GM10847 (cell line): ENCODE results near the gene CNR1.

Experiments
- POLR2A ChIP-seq: IDR thresholded peaks from 2 replicates; pipeline ENCODE4 v1.6.1; 2011; ENCODE audit not compliant: insufficient read length; ENCODE audit errors: extremely low read depth

Gene CNR1

GRCh38 chr6:88114838-88115237, 51.3 kb downstream of the CNR1 start:
- TF ChIP-seq POLR2A, result no peak

GRCh38 chr6:88111991-88112390, 54.2 kb downstream of the CNR1 start:
- TF ChIP-seq POLR2A, result no peak

- no peak for TF ChIP-seq POLR2A
Observed at GRCh38 chr6:88107241-88107640, 58.9 kb downstream of the CNR1 start.

- TF ChIP-seq POLR2A, result no peak
Observed at GRCh38 chr6:88105741-88106340, 60.3 kb downstream of the CNR1 start.
